HEK293T (cell line): ENCODE data around the gene NDOR1.

ENCODE experiments used
- CTCF ChIA-PET: fragments of 350-600 bp; formaldehyde crosslinking; extraction: SDS; loops from one replicate; lab custom pipeline; 2021; ENCODE audit warnings: antibody characterized with exemption, inconsistent platforms; lab: Yijun Ruan, JAX
- POLR2A ChIA-PET: fragments of 350-600 bp; formaldehyde crosslinking; extraction: SDS; loops from one replicate; lab custom pipeline; 2020; ENCODE audit warnings: antibody characterized with exemption, inconsistent platforms; lab: Yijun Ruan, JAX
- DNase-seq: peaks from one replicate; pipeline ENCODE4 v3.0.0; 2012; ENCODE audit warnings: mixed read lengths; ENCODE audit errors: extremely low spot score
- ARNT ChIP-seq: fragments of 450-650 bp; IDR thresholded peaks from 2 replicates; pipeline ENCODE4 v1.6.1; 2017; ENCODE audit warnings: mild to moderate bottlenecking
- BHLHE40 ChIP-seq: fragments of 450-650 bp; IDR thresholded peaks from 2 replicates; pipeline ENCODE4 v1.6.1; 2016; ENCODE audit warnings: mild to moderate bottlenecking, moderate library complexity, borderline replicate concordance
- CTBP1 ChIP-seq: fragments of 450-650 bp; IDR thresholded peaks from 2 replicates; pipeline ENCODE4 v1.6.1; 2016; ENCODE audit warnings: borderline replicate concordance
- ELF4 ChIP-seq: fragments of 450-650 bp; IDR thresholded peaks from 2 replicates; pipeline ENCODE4 v1.6.1; 2017; ENCODE audit warnings: antibody characterized with exemption
- FOXA1 ChIP-seq: fragments of 450-650 bp; IDR thresholded peaks from 2 replicates; pipeline ENCODE4 v1.6.1; 2016; ENCODE audit warnings: mild to moderate bottlenecking
- FOXK2 ChIP-seq: fragments of 450-650 bp; IDR thresholded peaks from 2 replicates; pipeline ENCODE4 v1.6.1; 2016; ENCODE audit warnings: mild to moderate bottlenecking
- FOXM1 ChIP-seq: fragments of 450-650 bp; IDR thresholded peaks from 2 replicates; pipeline ENCODE4 v1.6.1; 2017; ENCODE audit warnings: mild to moderate bottlenecking, borderline replicate concordance
- HDGF ChIP-seq: fragments of 450-650 bp; IDR thresholded peaks from 2 replicates; pipeline ENCODE4 v1.6.1; 2017; ENCODE audit warnings: antibody characterized with exemption, borderline replicate concordance
- L3MBTL2 ChIP-seq: fragments of 450-650 bp; conservative IDR thresholded peaks from 2 replicates; pipeline ENCODE4 v1.6.1; 2016; ENCODE audit warnings: mild to moderate bottlenecking
- LEF1 ChIP-seq: fragments of 450-650 bp; IDR thresholded peaks from 2 replicates; pipeline ENCODE4 v1.6.1; 2017; ENCODE audit warnings: mild to moderate bottlenecking, borderline replicate concordance
- NFRKB ChIP-seq: fragments of 450-650 bp; IDR thresholded peaks from 2 replicates; pipeline ENCODE4 v1.6.1; 2016; ENCODE audit warnings: mild to moderate bottlenecking, moderate library complexity
- PKNOX1 ChIP-seq: fragments of 450-650 bp; IDR thresholded peaks from 2 replicates; pipeline ENCODE4 v1.6.1; 2016
- SP1 ChIP-seq: fragments of 450-650 bp; IDR thresholded peaks from 2 replicates; pipeline ENCODE4 v1.6.1; 2017
- SUZ12 ChIP-seq: fragments of 450-650 bp; IDR thresholded peaks from 2 replicates; pipeline ENCODE4 v1.6.1; 2016; ENCODE audit warnings: mild to moderate bottlenecking
- TARDBP ChIP-seq: fragments of 450-650 bp; IDR thresholded peaks from 2 replicates; pipeline ENCODE4 v1.6.1; 2016
- ZNF384 ChIP-seq: fragments of 450-650 bp; IDR thresholded peaks from 2 replicates; pipeline ENCODE4 v1.6.1; 2016

The NDOR1 gene

GRCh38 chr9:137243626-137244485 lies 38.4 kb downstream of the NDOR1 start:
- ChIA-PET CTCF (no interaction called here), POLR2A (interaction anchor here (2.1 to 4.4 kb wide), 2 partner anchors 10 to 21 kb away, joined by 7 to 44 read pairs; partner anchors contain the start of genes NELFB and RNF208)
- no peak for DNase-seq
- TF ChIP-seq ARNT (no peak), FOXM1 (no peak), FOXK2 (no peak), TARDBP (no peak), ELF4 (0 out of 2 replicates have a peak, but pooled peaks have one; percentile 11)

GRCh38 chr9:137244486-137245449 lies 39.3 kb downstream of the NDOR1 start:
- POLR2A ChIA-PET: interaction anchor here (0.7 to 4.4 kb wide), 2 partner anchors 9 to 20 kb away, joined by 3 to 44 read pairs; partner anchors contain the start of gene NELFB
- CTCF ChIA-PET: no interaction called here
- TF ChIP-seq FOXM1 (no peak), ZNF384 (no peak), LEF1 (no peak), NFRKB (no peak), CTBP1 (no peak), BHLHE40 (no peak), SUZ12 (no peak), FOXK2 (no peak), HDGF (no peak), L3MBTL2 (no peak), ELF4 (no peak), ARNT (no peak), PKNOX1 (no peak), FOXA1 (no peak), SP1 (no peak), TARDBP (no peak)
- no peak for DNase-seq

GRCh38 chr9:137245450-137246421 lies 40.2 kb downstream of the NDOR1 start:
- CTCF ChIA-PET: no interaction called here
- POLR2A ChIA-PET: interaction anchor here (4.4 kb wide), 1 partner anchor 8 kb away, joined by 44 read pairs; the partner anchor contains the start of gene NELFB

GRCh38 chr9:137247135-137247915 lies 41.8 kb downstream of the NDOR1 start:
- CTCF ChIA-PET: no interaction called here
- no peak for DNase-seq
- POLR2A ChIA-PET: interaction anchor here (0.9 kb wide), 1 partner anchor 118 kb away, joined by 3 read pairs; no protein-coding TSS in a partner anchor
- TF ChIP-seq CTBP1 (no peak), HDGF (no peak), TARDBP (no peak), SUZ12 (no peak), FOXA1 (no peak), FOXK2 (no peak), L3MBTL2 (no peak), FOXM1 (no peak), LEF1 (no peak), SP1 (no peak), PKNOX1 (no peak), ARNT (no peak), BHLHE40 (no peak), ZNF384 (no peak), ELF4 (no peak), NFRKB (no peak)

More at GRCh38 chr9:137245450-137246421, 40.2 kb downstream of the NDOR1 start:
- no peak for DNase-seq
- TF ChIP-seq HDGF (no peak), NFRKB (no peak), BHLHE40 (no peak), TARDBP (no peak), ZNF384 (no peak), SP1 (no peak), ELF4 (no peak)

- no peak for TF ChIP-seq ARNT
- no peak for TF ChIP-seq ELF4
- TF ChIP-seq PKNOX1: no peak
- TF ChIP-seq SP1: no peak
- TF ChIP-seq L3MBTL2: no peak
- TF ChIP-seq ZNF384: no peak
- TF ChIP-seq CTBP1: no peak
- TF ChIP-seq LEF1: no peak
- TF ChIP-seq SUZ12: no peak
- TF ChIP-seq FOXK2: no peak
- no peak for TF ChIP-seq HDGF
- TF ChIP-seq BHLHE40: no peak
- no peak for TF ChIP-seq TARDBP
- TF ChIP-seq NFRKB: no peak
- TF ChIP-seq FOXM1: no peak
- no peak for DNase-seq
- CTCF ChIA-PET: no interaction called here
- POLR2A ChIA-PET: interaction anchor here (0.9 kb wide), 1 partner anchor 118 kb away, joined by 3 read pairs; no protein-coding TSS in a partner anchor
Observed at GRCh38 chr9:137247916-137248175, 42.3 kb downstream of the NDOR1 start.
